Left renal pelvis (tissue), 4 donors: ENCODE data around the gene MKRN2. TPM values are rescaled to one million over a fixed set of nuclear protein-coding genes. Genes with fewer than 3 reads are reported as not detected.

ENCODE experiments used
- DNase-seq, 4 donors: peaks; one replicate each; pipeline ENCODE4 v3.0.0-alpha.2; 2013; ENCODE audit warnings: low read depth in 4 of 4, low spot score in 3 of 4
- polyA plus RNA-seq, 4 donors: library from polyadenylated mRNA; unstranded; fragments of 120-200 nt; gene quantifications; one replicate each; pipeline ENCODE4 v1.2.1, GENCODE V29; 2013; ENCODE audit not compliant: insufficient read length in 4 of 4

Gene MKRN2
- polyA plus RNA-seq, 4 donors, result 45.3 to 51.9 (median 46.8) TPM

GRCh38 chr3:12553921-12554391, 2.9 kb upstream of the MKRN2 start:
- DNase-seq, result peak in 1 of 4 donors; percentile 31

GRCh38 chr3:12556314-12556689, 585 bp upstream of the MKRN2 start:
- DNase-seq, result no peak

DNA sequence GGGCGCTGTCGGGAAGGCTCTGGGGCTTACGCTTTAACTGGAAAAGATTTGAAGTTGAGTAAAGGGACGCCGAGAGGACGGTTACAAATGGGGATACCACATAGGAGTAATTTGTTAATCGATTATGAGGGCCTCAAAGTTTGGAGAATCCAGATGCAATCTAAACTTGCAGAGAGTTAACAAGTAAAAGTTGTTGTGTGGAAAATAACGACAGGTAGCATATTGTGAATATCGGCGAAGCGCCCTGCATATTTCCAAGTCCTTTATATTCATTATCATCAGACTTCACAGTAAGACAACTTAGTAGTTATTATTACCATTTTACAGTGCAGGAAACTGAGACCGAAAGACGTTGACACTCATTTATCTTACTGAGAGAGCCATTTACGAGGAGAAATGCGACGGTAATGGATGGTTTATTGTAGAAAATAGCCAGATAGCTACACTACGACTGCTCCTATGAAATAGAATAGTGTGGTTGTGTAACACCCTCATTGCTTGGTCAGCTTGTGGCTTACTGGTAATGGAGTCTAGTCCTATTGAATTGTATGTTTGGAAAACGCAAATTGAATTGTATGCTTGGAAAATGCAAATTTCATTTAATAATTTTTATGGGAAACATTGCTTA, 700 bp downstream of the MKRN2 start:
- DNase-seq, result peak in 1 of 4 donors; percentile 39

DNA sequence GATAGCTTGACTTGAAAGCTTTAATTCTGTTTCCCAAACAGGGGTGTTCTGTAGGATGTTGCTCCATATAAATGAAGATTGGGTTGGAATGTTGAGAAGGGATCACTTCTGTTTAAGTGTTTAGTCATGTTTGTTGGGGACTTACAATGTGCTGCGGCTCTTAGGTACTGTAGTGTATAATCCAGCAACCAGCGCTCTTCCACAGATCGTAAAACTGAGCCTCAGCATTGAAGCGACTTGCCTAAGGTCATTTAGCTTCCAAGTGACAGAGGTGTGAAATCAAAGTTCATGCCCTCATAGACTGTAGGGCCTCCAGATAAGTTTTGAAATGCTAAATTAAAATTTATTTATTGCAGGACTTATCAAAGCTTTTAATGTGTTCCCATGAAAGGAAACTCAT, 1.8 kb downstream of the MKRN2 start:
- no peak for DNase-seq

- DNase-seq, result no peak
Observed at GRCh38 chr3:12559520-12559919, 2.6 kb downstream of the MKRN2 start.

- DNase-seq, result no peak
Observed at GRCh38 chr3:12560505-12561190, 3.8 kb downstream of the MKRN2 start.

GRCh38 chr3:12561397-12561796, 4.5 kb downstream of the MKRN2 start:
- DNase-seq, result no peak

DNA sequence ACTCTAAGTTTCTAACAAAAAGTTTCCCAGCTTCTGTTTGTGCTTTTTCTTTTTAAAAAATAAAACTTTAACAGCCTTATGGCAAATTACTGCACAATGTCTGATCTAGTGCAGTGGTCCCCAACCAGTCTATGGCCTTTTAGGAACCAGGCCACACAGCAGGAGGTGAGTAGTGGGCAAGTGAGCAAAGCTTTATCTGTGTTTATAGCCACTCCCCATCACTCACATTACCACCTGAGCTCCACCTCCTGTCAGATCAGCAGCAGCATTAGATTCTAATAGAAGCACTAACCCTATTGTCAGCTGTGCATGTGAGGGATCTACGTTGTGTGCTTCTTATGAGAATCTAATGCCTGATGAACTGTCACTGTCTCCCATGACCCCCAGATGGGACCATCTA, 5.6 kb downstream of the MKRN2 start:
- DNase-seq, result no peak

- DNase-seq, result no peak
Observed at GRCh38 chr3:12566976-12567375, 10.1 kb downstream of the MKRN2 start.

DNA sequence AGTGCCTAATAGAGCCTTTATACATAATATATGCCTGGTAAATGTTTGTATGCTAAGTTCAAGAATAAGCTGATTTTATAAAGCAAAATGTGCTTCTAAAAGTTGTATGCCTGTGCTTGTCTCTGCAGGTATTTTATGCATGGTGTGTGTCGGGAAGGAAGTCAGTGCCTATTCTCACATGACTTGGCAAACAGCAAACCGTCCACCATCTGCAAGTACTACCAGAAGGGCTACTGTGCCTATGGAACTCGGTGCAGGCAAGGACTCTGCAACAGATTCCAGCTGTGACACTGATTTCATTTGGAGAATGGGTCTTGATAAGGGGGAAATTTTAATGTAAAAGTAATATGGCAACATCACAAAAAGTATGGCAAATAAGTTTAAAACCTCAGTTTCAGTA, 11.9 kb downstream of the MKRN2 start:
- DNase-seq, result no peak

DNA sequence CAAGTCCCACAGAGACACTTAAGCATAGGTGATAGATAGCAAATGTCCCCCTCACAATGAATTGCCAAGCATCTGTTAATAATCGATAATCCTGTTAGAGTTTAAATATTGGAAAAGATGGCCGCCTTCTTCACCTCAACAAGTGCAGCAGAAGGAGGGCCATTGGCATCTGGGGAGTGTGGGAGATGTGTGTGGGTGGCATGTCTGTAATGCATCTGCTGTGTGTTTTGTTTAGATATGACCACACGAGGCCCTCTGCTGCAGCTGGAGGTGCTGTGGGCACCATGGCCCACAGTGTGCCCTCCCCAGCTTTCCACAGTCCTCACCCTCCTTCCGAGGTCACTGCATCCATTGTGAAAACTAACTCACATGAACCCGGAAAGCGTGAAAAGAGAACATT, 12.9 kb downstream of the MKRN2 start:
- no peak for DNase-seq

GRCh38 chr3:12571986-12572385, 15.1 kb downstream of the MKRN2 start:
- no peak for DNase-seq

DNA sequence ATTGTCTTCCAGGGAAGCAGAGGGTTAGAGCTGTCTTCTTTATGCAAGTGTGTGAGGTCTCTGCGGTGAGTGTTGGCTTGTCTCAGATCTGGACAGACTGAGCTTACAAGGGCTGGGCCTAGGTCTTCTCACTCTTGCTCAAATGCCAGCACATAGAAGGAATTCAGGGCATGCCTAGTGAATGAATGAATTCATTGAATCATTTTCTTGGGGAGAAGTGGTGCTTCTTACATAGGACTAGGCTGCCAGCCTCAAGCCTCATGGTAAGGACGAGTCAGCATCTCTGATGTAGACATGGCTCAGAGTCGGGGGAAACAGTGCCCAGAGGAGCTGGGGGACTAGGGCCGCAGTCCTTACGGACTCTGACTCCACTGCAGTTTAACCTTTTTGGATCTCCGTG, 17.2 kb downstream of the MKRN2 start:
- DNase-seq, result no peak

- no peak for DNase-seq
Observed at GRCh38 chr3:12574661-12575060, 17.8 kb downstream of the MKRN2 start.

DNA sequence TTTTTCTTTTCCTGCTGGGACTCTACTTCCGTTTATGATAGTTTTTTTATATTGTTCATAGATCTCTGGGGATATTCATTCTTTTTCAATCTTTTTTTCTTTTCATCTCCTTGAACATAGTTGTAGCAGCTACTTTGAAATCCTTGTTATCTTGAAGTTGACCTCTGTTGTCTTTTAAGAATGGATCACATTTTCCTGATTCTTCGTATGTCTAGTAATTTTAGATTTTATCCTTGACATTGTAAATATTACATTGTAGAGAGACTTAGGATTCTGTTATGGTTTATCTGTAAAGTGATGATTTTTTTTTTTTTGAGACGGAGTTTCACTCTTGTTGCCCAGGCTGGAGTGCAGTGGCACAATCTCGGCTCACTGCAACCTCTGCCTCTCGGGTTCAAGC, 20.5 kb downstream of the MKRN2 start:
- DNase-seq, result no peak

GRCh38 chr3:12578742-12579141, 21.9 kb downstream of the MKRN2 start:
- no peak for DNase-seq

DNA sequence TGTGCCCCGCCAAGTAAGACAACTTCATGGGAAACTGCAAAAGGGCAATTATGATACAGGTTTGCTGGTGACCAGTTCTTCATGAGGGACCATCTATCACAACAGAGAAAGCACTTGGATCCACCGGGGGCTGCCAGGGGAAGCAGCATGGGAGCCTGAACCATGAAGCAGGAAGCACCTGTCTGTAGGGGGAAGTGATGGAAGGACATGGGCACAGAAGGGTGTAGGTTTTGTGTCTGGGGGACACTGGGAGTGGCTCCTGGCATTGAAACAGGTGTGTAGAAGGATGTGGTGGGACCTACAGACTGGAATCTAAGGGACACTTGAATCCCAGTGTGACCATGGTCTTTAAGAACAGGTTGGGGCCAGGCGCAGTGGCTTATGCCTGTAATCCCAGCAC, 22.6 kb downstream of the MKRN2 start:
- no peak for DNase-seq

DNA sequence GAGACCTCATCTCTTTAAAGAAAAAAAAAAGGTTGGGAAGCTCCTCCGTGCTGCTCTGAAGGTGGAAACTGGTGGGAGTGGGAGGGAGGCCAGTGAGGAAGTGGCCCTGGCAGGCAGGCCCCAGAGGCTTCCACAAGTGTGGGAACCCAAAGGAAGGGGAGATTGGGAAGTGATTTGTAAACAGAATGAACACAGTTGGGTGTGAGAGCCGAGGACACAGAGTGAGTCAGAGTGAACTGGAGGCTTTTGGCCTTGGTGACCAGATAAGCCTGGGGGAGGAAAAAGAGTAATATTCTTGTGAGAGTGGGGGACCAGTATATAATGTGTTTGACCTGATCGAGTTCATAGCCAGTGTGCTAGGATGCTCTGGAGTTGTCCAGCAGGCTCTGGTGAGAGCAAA, 23.0 kb downstream of the MKRN2 start:
- DNase-seq, result no peak

DNA sequence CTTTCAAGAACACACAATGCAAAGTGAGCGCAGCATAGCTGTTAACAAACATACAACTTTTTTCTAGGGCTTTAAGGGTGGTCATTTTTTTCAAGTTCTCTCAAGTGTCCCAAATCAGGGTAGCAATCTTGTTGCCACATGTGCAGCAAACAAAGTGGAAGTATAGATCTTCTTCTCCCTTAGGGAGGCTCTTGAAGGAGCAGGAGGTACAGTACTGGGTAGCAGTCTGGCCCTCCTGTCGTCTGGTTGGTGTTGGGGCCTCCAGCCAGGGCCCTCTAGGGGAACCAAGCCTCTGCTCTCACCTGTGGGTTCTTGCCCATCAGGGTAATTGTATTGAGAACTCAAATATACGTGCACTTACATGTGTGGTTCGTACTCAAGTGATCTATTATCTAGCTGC, 25.8 kb downstream of the MKRN2 start:
- DNase-seq, result no peak

- no peak for DNase-seq
Observed at GRCh38 chr3:12583280-12583679, 26.4 kb downstream of the MKRN2 start.

DNA sequence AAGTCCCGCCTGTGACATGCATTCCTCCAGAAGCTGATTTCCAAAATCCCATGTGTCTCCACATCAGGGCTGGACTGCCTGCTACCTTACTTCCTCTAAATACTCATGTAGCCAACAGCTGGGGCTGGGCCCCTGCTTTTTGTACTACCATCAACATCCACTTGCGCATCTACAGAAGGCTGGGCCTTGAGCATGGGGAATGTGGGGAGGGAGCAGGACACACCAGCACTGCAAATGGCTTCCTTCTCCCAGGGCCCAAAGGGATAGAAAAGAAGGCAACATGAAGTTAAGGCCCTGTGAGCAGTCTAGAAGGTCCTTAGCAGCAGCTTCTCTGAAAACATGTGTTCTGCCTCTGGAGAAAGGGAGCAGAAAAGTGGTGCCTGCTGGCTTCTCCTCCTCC, 27.2 kb downstream of the MKRN2 start:
- no peak for DNase-seq

DNA sequence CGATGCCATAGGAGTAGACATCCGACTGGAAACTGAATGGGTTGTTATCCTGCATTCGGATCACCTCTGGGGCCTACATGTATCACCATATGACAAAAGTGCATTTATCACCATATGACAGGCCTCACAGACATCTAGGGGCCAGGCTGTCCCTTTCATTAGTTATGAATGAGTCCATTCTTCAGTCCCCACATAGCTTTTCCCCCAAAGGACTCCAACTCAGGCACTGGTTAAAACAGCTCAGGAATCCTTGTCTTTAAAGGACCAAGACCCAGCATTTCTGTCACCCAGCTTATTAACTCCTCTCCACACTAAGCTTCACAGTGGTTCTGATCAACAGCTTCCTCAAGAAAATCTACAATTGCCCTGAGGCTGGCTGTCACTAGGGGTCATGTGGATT, 28.3 kb downstream of the MKRN2 start:
- no peak for DNase-seq

- DNase-seq, result no peak
Observed at GRCh38 chr3:12585970-12586369, 29.1 kb downstream of the MKRN2 start.
